GF-D8 (cell line): ENCODE measurements around the gene NBPF3.
"Not testable (repeated sequence)": the region's sequence is repeated elsewhere in the genome, so short reads cannot be mapped to it uniquely, and the experiment has no call there.

Experiments
- DNase-seq: peaks from one replicate; lab custom pipeline; 2025; lab: John Stamatoyannopoulos, UW

The NBPF3 gene

DNA sequence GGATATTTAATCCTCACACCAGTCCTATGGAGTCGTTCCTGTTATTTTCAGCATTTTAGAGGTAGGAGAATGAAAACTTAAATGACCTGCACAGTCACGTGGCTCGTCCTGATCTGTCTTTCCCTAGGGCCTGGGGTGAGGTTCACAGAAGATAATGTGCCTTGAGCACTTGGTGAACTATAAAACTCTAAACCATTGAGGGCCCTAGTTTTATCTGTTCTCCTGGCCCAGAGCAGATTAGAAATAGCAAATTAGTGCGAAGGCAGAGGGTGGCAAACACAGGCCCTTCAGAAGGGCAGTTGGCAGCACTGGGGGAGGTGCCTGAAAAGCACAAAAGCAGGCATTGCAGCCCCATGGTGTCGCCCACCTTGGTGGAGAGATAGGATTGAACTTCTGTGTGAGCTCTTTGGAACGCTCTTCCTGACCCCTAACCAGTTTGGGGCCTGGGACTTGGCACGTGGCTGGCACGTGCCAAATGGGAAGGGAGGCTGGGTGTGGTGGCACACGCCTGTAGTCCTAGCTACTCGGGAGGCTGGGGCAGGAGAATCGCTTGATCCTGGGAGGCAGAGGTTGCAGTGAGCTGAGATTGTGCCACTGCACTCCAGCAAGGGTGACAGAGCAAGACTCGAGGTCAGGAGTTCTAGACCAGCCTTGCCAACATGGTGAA is 1.2 kb upstream of the NBPF3 start:
- not testable (repeated sequence) for DNase-seq

DNA sequence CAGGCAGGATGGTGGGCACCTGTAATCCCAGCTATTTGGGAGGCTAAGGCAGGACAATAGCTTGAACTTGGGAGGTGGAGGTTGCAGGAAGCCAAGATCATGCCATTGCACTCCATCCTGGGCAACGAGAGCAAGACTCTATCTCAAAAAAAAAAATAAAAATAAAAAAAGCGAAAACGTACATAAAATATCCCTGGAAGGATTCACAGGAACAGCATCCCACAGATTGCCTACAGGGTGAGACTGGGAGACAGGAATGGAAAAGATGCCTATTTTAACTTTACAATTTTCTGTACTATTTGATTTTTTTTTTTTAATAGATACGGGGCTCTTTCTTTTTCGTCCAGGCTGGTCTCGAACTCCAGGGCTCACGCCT is 604 bp upstream of the NBPF3 start:
- no peak for DNase-seq

- DNase-seq, result not testable (repeated sequence)
These were observed 741 bp downstream of the NBPF3 start for GRCh38 chr1:21440630-21441125.

- DNase-seq, result not testable (repeated sequence)
These were observed 6.7 kb downstream of the NBPF3 start for GRCh38 chr1:21446647-21447046.

DNA sequence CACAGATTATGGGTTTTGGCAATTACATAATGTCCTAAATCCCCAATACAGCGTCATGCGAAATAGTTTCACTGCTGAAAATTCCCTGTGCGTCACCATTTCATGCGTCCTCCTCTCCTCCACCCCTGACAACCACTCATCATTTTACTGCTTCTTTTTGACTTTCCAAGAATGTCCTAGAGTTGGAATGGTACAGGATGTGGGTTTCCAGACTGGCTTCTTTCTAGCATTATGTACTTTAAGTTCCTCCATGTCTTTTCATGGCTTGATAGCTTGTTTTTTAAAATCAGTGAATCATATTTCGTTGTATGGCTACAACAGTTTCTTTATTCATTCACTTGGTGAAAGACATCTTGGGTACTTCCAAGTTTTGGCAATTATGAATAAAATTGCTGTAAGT is 7.4 kb downstream of the NBPF3 start:
- DNase-seq, result no peak

- DNase-seq, result peak; percentile 27
These were observed 10.0 kb downstream of the NBPF3 start for GRCh38 chr1:21449906-21450305.

GRCh38 chr1:21451212-21451611 is 11.3 kb downstream of the NBPF3 start:
- no peak for DNase-seq

GRCh38 chr1:21451981-21452411 is 12.1 kb downstream of the NBPF3 start:
- DNase-seq, result no peak

DNA sequence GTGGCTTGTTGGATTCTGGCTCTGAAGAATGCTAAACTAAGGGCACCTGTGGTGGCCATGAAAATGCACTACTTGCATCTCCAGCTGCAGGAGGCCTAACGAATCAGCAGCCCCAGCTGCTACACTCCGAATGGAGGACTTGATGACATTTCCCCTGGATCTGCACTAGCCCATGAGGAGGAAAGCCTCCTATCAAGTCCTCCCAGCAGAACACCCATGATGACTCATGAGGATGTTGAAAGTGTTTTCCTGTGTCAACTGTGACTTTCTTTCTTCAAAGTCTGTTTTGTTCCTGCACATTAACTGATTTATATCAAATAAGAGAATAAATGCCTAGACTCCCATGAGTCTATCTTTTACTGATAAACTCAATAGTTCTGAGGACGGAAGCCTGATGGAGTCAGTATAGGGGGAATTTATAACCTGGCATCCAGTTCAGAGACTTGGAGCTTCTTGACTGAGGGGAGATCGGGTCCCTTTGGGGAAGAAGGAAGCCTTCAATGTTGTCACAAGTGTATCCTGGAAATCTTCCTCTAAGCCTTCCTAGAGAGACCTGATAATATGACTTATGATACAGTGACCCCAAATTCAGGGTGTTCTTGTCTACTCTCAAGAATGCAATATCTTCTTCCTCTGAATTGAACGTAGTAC is 14.2 kb downstream of the NBPF3 start:
- peak; percentile 83 for DNase-seq

- not testable (repeated sequence) for DNase-seq
These were observed 15.0 kb downstream of the NBPF3 start for GRCh38 chr1:21454904-21455303.

DNA sequence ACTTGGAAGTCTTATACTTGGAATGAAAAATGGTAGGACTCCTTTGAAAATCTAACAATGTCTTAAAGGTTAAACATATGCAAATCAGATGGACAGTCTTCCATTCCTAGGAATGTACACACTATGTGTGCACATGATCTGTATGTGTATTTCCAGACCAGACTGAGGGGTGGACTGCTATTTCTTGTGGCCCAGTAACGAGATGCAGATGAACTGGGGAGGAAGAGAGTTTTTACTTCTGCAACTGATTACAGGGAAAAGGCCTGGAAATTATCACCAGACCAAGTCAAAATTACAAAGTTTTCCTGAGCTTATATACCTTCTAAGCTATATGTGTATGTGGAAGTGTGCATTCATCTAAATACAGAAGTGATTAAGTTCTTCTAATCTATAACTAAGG is 17.7 kb downstream of the NBPF3 start:
- no peak for DNase-seq

DNA sequence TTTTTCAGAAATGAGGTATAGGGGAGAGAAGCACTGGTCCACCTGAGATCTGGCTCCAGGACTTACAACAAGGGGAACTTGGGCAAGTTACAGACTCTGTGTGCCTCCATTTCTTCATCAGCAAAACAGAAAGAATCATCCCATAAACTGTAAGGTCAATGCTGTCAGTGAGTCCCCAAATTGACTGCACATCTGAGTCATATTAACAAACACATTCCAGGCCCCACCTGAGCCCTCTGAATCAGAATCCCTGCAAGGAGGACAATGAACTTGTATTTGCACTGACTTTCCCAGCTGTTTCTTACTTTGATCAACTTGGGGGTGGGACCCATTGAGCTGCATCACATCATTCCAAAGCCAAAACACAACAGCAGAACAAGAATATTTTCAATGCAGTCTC is 25.2 kb downstream of the NBPF3 start:
- DNase-seq, result not testable (repeated sequence)

DNA sequence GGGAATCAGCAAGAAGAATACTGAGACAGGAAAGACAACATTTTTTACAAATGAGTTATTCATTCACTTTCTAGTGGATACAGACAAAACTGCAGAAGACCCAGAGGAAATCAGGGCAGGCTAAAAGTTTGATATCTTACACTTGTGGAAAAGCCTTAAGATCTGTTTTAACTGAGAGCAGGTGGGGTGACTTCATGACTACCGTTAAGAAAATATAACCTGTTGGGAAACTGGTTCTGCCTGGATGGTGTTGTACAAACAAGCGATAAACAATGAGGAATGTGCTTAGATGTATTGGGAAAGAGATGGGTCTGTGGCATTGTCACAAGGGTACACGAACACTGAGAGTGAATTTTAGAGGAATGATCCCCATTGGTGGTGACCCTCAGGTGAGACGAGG is 28.0 kb downstream of the NBPF3 start:
- not testable (repeated sequence) for DNase-seq

DNA sequence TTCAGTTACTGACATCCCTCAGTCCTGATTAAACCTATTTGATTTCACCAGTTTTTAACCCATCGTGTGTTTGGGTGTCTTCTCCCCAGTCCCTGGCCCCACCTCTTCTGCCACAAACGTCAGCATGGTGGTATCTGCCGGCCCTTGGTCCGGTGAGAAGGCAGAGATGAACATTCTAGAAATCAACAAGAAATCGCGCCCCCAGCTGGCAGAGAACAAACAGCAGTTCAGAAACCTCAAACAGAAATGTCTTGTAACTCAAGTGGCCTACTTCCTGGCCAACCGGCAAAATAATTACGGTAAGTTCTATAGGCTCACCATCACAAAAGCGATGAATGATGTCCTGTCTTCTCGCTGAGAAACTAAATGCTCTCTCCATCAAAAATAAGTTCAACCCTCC is 28.7 kb downstream of the NBPF3 start:
- DNase-seq, result no peak

DNA sequence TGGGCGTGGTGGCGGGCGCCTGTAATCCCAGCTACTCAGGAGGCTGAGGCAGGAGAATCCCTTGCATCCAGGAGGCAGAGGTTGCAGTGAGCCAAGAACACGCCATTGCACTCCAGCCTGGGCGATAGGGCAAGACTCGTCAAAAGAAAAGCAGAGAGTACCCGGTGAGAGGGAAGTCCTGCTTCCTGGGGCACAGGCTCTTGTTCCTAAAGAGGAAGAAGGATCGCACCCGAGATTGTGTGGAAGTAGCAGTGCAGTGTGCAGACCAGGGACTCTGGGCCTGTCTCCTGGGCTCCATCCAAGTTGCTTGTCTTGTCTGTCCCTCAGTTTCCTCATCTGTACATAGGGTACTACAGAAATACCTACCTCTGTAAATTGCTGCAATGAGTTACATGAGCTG is 29.6 kb downstream of the NBPF3 start:
- DNase-seq, result no peak

DNA sequence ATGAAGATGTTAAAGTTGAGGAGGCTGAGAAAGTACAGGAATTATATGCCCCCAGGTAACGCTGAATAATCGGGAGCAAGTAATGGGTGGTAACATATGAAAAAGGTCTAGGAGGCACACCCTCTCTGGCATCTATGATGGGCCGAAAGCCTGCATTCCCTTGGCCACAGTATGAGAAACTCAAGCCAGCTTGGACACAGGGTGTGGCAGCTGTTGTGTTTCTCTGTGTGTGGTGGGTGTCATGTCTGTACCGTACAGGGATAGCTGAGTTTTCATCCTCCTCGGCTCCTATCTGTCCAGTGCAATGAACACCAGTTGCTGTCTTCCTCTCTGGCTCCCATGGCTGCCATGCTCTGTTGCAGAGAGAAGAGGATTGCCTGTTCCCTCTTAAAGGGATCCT is 32.9 kb downstream of the NBPF3 start:
- no peak for DNase-seq

DNA sequence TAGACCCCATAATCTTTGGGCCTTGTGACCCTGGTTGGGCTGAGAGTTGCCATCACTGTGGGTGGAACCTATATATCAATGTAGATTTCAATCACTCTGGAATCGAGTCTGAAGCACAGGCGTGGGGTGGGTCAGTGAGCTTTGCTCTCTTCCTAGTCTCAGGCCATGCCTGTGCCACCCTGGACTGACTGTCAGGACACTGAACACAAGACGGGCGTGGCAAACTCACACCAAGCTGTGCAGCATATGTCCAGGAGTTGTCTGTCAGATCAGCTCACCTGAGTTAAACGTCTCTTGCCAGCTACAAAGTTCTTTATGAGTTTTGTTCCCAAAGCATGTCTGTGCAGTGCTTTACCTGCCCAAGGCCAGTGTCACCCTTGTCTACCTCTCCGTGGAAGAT is 38.4 kb downstream of the NBPF3 start:
- DNase-seq, result no peak

GRCh38 chr1:21483881-21484280 is 43.9 kb downstream of the NBPF3 start:
- DNase-seq, result not testable (repeated sequence)

GRCh38 chr1:21489146-21489545 is 49.2 kb downstream of the NBPF3 start:
- no peak for DNase-seq

GRCh38 chr1:21490774-21491487 is 51.0 kb downstream of the NBPF3 start:
- no peak for DNase-seq

DNA sequence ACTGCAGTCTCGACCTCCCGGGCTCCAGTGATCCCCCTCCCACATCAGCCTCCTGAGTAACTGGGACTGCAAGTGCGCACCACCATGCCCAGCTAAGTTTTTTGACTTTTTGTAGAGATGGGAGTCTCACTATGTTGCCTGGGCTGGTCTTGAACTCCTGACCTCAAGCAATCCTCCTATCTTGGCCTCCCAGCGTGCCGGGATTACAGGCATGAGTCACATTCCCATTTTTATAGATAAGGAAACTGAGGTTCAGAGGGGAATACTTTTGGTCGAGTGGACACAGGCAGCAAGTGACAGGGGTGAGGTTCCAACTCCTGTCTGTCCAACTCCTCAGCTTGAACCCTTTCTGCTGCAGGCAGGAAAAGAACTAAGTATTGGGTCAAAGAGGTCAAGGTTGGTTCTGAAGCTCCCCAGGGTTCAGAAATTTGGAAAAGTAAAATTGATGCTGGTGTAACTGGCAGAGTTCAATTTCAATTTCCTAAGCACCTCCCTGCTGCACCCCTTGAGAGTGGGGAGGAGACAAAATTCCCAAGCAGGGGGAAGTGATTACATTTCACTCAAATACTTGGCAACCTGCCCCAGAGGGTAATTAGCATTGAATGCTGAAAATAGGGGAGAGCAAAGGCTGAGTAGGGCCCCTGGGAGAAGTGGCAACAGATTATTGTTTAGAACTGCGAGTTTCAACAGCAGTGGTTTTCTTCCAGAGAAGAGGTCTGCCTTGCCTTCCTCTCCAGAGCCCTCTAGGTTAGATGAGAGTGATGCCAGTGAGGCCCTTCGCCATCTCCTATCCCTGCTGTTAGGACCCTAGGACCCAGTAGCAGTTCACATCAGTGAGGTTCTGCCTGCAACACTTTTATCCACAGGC is 51.8 kb downstream of the NBPF3 start:
- no peak for DNase-seq

DNA sequence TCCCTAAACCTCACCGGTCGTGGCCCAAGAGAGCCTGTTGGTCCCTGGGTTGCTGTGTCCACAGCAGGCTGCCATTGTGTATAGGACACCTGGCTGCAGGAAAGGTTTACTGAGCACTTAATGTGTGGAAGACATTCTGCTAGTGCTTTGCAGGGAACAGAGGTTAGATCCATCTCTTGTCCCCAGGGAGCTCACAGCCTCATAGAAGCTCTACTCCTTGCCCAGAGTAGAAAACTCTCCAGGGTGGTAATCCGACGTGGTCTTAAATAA is 52.4 kb downstream of the NBPF3 start:
- DNase-seq, result no peak
